Measurements from ENCODE around the gene APOBEC3H.

DNA sequence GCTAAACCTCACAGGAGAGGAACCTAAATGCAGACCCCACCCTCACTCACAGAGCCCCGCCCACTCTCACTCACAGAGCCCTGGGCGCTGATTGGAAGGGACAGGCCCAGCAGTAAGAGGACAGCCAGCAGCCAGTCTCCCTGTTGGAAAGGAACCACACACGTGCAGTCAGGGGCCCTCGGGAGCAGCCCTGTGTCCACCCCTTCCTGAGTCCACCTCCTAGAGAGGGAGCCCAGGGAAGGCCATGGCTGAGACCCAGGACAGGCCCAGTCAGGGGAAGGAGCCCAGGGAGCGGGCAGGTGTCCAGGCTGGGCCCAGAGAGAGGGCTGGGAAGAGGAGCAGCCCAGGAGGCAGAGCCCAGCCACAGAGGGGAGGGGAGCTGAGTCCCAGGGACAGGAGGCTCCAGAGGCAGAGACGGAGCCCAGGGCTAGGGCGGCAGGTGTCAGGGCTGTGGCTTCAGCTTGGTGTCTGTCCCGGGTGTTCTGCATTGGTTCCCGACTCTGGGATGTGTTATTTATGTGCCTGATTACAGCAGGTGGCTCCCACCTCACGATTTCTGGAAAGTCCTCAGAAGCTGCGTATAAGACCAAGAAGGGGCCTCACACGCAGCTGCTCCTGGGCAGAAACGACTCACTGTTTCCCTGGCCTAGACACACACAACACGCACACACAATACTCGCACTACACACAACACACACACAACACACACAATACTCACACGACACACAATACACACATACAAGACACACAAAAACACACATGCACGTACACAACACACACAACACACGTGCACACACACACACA is 9.0 kb upstream of the APOBEC3H start:
- no peak for TF ChIP-seq EZH2 (IDR thresholded peaks at IDR 0.05; ENCODE audit: borderline replicate concordance, low read depth, low read length, poor library complexity, severe bottlenecking)
- TF ChIP-seq, protein P1, sequence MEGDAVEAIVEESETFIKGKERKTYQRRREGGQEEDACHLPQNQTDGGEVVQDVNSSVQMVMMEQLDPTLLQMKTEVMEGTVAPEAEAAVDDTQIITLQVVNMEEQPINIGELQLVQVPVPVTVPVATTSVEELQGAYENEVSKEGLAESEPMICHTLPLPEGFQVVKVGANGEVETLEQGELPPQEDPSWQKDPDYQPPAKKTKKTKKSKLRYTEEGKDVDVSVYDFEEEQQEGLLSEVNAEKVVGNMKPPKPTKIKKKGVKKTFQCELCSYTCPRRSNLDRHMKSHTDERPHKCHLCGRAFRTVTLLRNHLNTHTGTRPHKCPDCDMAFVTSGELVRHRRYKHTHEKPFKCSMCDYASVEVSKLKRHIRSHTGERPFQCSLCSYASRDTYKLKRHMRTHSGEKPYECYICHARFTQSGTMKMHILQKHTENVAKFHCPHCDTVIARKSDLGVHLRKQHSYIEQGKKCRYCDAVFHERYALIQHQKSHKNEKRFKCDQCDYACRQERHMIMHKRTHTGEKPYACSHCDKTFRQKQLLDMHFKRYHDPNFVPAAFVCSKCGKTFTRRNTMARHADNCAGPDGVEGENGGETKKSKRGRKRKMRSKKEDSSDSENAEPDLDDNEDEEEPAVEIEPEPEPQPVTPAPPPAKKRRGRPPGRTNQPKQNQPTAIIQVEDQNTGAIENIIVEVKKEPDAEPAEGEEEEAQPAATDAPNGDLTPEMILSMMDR (conservative IDR thresholded peaks at IDR 0.05; ENCODE audit: low read depth, low read length), result no peak
